Right kidney (tissue), 1 donor: ENCODE results near the gene DUSP5.

ENCODE experiments used
- DNase-seq: peaks from one replicate; pipeline ENCODE4 v3.0.0-alpha.2; 2016

DUSP5 gene

DNA sequence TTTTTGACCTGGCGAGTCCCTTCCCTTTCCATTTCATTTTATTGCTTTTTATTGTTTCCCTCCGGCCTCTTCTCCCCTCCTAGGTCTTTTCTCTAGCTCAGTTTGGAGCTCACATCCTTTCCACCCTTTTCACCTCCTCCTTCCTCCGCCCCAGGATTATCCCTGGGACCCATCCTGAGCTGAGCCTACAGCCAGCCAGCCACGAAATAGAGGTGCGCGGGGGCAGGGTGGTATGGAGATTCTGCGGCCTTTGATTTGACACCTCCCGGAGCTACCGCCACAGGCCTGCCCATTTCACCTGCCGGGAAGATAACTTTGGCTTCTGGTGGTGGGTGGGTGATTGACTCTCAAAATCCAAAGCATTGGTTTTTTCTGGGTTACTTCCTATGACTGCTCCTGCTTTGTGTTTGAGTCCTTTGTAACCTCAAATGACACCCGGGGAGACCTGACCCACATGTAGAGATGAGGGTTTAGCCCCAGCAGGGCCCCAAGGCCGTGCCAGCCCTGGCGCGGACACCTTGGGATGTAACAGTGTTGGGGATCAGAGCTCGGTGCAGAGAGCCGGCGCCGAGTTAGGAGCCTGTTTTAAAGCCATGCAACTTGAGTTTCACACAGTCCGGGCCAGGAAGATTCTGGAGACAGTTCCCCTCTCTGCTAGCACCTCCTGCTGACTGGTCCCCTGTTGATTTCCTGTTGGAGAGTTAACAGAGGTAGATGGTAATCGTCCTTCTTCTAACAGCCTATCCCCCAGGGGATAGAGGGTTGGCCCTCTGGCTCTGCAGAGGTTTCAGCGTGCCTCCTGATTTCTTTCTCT is 1.5 kb downstream of the DUSP5 start:
- no peak for DNase-seq

DNA sequence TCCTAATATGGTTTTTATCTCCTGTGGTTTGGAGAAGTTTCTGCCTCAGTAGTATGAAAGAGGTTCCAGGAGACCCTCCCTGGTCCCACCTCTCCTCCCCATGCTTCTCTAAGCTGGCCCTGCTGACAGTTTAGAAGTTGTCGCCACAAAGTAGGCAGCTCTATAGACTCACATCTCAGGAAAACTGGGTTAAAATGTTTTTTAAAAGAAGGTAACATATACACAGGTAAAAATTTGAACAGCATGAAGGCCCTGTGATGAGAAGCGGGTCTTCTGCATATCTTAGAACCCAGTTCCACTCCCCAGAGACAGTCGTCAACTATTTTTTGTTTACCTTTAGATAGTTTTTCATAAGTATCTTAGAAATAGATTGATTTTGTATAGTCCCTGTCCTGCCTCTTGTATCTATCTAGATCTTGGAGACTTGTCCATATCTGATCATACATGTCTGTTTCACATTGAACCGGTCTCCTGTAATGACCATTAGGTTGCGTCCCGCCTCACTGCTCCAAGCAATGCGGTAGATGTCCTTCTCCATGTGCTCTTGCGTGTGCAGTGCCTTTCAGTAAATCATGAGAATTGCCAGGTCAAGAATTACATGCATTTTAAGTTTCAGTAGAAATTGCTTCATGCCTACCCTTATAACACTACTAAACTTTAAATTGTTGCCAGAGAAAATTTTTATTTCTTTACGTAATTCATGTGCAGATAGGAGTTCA is 2.2 kb downstream of the DUSP5 start:
- no peak for DNase-seq

DNA sequence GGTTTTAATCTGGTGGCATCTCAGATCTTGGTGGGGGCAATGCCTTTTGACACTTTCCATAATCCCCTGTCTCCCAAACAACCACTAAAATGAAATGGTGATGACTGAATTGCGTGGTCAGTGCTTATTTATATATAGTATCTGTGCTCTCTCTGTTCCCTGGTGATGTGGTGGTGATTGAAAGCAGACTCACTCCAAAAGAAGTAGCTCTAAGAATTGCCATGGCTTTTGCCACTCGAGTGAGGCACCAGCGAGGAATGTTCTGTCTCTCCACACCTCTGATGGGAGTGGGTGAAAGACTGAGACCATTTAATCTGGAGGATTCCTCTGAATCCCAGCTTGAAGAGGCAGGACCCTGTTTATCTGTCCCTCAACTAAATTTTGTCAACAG is 2.8 kb downstream of the DUSP5 start:
- no peak for DNase-seq

DNA sequence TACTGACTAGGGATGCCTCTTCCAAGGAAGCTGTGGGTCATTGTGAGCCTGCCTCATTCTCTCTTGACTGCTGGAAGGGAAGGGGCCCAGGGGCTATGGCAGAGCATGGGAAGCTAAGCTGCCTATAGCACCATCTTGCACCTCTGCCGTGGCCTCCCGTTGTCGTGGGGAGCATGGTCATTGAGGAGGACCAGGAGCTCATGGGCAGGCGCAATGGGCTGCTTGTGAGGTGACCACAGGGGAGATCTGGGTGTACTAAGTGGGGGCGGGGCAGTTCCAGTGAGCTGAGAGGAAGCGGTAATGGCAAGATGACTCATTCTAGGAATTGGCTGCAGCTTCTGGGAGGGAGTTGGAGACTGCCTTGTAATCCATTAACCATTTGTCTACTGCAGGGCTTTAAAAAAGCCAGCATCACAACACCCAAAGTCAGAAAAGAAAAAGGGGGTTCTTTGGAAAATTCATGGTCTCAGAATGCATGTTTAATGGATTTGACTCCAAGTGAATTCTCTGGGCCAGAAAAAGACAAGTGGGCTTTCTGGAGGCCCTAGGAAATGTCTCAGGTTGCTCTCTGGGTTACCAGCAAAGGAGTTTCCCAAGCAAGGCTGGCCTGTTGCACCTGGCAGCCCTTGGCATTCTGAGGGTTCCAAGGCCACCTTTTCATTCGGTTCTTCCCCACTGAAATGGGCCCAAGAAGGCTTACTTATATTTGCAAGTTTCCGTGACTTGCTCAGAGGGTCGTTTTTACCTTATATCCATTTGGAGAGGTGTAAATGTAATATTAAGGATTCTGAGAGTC is 3.6 kb downstream of the DUSP5 start:
- no peak for DNase-seq

DNA sequence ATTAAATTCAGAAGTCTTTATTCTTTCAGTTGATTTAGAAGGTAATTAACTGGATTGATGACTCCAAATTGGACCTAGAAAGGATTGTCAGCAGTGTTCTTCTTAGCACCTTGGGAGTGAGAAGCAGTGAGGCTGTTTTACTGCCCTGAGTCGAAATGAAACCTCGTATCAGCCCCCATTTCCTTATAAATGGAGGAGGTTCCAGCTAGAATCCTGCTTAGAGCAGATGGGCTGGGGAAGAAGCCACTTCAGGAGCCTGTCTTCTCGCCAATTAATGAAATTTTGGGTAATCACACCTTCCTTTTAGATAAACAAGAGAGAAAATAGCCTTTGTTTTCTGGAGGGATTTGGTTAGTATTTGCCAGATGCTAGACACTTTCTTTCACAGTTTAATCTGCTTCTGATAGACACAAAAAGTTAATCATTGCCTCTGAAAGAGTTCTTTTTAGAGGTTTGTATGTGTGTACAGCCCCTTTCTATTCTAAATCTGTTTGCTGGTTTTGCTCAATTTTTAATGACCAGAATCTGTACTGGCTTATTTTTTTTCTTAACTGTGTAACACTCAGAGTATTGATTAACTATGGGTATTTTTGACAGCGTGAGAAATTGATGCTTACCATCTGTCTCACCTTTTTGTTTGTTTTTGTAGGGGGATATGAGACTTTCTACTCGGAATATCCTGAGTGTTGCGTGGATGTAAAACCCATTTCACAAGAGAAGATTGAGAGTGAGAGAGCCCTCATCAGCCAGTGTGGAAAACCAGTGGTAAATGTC is 4.6 kb downstream of the DUSP5 start:
- DNase-seq = no peak

DNA sequence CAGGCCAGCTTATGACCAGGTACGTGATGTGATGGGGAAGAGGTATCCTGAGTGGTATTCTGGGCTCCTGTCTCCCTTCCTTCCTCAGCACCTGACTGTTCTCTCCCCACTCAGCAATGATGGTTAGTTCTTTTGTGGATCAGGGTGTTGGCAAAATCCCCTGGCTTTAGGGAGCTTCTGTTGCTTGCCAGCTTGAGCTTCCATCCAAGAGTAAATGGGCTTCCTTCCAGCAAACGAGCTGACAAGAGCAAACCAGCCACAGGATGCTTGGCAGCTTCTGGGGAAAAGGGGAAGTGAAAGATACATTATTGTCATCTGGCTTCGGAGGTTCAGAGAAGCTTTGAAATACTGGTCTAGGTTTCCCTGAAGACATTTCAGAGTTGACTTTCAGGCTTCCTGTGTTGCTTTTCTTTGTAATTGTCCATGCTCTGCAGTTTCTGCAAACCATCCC is 5.2 kb downstream of the DUSP5 start:
- no peak for DNase-seq

DNA sequence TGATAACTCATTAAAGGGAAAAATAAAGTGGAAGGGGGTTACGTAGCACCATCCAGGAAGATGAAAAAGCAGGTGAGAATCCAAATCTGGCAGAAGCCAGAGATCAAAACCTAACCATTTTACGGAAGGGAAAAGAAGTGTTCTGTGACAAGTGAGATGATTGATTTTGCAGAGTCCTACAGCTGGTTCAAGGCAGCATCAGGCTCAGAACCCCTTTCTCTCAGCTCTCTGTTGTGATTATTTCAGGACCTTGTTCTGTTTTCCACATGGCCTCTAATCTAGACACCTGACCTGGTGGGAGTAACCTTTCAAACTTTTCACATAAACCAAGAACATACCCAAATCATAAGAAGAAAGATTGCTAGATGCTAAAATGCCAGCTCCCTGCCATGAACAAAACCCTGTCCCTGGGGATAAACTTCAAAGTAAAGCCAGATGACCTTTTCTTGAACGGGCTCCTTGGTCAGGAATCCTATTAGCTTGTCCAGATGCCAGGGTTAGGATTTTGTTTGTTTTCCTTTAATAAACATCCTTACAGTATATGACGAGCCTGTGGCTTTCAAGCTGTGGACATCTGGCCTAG is 5.9 kb downstream of the DUSP5 start:
- no peak for DNase-seq

DNA sequence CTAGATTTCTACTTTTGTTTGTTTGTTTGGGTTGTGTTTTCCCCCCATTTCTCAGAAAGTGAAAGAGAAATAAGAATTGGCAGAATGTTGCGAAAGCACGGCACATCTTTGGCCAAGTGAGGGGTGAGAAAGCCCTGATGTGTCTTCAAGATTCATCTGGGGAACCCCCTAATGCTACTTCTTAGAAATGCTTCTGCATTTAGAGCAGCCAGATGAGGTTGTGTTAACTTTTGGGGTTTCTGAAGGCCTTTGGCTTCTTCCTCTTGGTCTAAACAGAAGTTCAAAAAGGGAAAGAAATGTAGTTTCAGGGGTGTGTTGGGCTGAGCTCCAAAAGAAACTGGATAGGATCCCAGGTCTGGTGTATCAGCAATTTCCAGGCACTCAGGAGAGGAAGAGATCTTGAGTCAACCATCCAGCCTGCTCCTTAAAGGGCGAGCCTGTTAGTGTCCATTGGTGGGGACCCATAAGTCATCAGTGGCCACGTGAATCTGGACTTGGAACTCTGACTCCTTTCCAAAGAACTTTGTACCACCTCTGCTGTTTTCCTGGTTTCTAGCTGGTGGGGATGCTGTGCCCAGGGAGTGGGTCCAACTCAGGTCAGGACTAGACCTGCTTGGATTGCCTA is 6.5 kb downstream of the DUSP5 start:
- no peak for DNase-seq

DNA sequence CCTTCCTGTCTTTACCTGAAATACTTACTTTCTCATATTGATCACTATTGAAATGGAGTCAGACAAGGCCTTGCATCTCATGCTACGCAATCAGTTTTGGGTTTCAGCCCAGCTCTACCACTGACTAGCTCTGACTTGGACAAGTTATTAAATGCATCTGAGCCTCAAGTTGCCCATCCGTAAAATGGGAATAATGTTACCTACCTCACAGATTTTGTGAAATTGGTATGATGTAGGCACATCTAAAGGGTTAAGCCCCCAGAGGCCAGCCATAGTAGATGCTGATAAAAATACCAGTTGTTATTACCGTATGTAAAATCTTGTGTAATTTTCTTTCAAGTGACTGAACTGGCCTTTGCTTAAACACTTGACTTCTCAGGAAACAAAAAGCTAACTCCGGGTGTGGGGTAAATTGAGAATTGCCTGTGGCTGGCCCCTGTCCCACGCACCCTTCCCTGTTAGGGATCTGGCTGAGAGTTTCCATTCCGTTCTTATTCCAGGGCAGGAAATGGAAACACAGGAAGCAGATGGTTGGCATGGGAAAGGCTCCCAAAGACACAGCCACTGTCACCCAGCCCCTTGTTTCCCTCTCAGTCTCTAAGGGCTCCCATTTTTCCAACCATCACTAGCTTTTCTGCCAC is 7.5 kb downstream of the DUSP5 start:
- no peak for DNase-seq

DNA sequence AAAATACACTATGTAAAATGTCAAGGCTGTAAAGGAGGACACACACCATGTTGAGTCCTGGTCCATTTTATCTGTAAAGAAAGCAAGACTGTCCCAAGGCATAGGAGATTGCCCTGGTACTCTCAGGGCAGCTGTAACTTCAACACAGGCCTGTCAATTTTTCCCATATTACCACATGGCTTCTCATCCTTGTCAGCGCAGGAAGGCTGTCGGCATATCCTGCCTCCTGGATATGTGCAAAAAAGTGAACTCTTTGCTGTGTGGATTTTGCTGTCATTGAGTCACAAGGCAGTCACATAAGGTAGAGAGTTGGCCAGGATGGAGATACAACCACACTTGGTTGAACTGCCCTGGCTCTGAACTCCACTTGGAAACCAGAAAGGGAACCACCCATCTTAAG is 8.7 kb downstream of the DUSP5 start:
- no peak for DNase-seq

DNA sequence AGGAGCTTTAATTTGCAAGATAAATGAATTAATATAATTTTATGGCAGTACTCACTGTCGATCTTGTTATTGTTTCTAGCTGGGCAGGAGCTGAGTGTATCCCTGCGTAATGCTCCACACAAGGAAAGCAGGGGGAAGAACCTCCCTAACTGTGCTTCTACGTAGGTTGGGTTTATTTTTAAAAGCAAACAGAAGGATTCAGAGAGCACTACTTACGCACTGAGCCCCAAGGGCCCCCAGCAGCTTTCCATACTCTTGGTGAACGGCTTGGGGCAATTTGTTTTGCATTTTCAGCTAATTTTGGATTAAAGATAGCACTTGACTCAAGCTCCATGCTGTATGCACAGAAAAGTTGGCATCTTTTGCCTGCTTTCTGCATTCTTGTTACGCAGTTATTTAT is 9.6 kb downstream of the DUSP5 start:
- no peak for DNase-seq

DNA sequence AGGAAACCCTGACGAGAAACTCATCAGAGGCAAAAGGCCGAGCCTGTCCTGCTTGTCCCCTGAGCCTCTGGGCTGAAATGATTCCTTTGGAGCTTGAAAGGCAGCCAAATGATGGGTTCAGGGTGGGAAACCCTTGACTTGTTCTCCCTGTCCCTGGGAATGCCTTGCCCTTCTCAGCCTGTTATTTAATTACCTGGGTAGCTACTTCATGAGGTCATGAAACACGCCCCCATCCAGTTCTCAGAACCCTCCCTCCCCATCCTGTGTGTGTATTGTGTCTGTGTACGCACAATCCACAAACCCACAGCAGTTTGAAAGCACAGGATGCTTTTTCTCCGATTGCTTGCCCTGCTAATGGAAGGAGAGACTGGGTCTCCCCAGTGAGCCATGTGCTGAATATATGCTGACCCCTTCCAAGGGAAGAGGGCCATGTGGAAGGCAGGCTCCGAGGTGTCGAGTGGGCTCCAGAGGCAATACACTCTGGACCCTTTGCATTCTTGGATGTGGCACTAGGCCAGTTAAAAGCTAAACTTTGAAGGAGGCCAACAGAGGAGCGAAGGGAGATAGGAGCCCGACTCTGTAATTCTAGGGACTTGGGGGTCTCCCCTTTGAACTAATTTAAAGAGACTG is 10.6 kb downstream of the DUSP5 start:
- DNase-seq = no peak

DNA sequence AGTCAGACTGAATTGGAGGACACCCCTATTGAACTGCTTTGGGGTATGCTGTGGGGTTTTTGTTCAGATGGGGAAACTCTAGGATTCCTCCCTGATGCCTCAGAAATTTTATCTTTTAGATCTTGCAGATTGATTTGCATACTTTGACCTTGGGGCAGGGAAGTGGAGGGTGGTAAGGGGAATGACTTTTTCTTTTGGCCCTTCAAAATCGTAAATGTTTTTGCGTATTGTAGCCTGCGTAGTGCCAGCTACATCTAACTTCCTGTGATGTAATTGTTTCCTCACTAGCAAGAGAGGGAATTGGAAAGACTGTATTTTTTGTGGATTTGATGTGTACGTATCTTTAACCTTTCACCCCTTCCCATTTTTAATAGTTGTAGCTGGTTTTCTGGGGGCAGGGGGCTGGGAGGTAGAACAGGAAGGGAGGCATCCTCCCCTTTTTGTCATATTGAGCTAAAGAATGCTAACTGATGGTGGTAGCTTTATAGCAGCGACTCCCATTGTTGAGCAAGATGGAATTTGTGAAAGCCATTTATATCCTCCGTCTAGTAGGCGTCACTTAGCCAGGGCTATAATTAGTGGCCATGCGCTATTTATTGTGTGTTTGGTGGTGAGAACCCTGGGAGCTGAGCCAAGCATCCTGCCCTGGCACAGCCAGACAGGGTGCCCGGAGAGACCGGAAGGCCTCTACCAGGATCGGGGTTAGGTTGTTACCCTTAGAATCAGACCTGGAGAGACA is 11.3 kb downstream of the DUSP5 start:
- no peak for DNase-seq

DNA sequence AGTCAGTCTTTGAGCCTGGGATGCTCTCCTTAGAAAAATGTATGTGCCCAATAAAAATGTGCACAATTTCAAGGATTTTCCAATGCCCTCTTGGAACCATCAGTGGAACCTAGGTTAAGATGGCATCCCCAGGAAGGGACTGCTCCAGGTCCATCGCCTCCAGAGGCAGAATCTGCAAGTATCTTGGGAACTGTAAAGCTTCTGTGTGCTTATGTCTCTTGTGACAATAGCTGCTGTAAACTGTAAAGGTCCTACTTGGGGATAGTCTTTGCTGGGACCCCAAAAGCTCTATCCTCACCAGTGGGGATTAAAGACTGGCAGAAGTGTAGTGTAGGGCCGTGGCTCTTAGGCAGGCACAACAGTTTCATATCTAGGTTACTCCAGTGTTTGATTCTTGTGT is 11.9 kb downstream of the DUSP5 start:
- DNase-seq = no peak

DNA sequence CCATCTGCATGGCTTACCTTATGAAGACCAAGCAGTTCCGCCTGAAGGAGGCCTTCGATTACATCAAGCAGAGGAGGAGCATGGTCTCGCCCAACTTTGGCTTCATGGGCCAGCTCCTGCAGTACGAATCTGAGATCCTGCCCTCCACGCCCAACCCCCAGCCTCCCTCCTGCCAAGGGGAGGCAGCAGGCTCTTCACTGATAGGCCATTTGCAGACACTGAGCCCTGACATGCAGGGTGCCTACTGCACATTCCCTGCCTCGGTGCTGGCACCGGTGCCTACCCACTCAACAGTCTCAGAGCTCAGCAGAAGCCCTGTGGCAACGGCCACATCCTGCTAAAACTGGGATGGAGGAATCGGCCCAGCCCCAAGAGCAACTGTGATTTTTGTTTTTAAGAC is 12.4 kb downstream of the DUSP5 start:
- DNase-seq = no peak

DNA sequence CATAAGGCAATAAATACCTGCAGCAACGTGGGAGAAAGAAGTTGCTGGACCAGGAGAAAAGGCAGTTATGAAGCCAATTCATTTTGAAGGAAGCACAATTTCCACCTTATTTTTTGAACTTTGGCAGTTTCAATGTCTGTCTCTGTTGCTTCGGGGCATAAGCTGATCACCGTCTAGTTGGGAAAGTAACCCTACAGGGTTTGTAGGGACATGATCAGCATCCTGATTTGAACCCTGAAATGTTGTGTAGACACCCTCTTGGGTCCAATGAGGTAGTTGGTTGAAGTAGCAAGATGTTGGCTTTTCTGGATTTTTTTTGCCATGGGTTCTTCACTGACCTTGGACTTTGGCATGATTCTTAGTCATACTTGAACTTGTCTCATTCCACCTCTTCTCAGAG is 13.0 kb downstream of the DUSP5 start:
- no peak for DNase-seq

DNA sequence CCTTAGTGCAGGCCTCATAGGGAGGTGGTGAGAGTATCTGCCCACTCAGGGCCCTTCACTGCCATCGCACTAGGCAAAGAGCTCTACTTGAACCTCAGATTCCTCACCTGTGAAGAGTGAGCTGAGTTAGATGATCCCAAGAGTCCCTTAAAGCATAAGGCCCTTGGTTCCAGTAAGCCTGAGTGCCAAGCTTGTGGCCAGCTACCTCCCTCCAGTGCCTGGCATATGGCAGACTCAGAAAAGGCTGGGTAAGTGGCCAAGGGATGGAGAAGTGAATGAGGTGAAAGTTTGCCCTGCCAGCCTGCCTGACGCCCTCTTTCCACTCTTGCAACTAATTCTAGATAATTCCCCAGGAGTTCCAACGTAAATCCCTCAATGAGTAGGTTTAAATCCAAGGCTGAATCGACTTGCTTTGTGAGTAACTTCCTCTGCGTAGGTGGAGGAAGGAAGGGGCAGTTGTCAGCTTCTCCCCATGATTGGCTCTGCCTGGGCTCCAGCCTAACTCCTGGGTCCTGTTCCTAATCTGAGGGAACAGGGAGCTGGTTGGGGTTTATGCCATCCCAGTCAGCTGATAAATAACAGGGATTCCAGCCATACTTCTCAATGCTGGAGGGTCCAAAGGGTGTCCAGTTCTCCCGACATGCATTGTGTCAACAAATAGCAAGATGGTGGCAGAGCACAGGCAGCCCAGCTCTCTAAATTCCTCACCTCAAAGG is 14.2 kb downstream of the DUSP5 start:
- DNase-seq = no peak

DNA sequence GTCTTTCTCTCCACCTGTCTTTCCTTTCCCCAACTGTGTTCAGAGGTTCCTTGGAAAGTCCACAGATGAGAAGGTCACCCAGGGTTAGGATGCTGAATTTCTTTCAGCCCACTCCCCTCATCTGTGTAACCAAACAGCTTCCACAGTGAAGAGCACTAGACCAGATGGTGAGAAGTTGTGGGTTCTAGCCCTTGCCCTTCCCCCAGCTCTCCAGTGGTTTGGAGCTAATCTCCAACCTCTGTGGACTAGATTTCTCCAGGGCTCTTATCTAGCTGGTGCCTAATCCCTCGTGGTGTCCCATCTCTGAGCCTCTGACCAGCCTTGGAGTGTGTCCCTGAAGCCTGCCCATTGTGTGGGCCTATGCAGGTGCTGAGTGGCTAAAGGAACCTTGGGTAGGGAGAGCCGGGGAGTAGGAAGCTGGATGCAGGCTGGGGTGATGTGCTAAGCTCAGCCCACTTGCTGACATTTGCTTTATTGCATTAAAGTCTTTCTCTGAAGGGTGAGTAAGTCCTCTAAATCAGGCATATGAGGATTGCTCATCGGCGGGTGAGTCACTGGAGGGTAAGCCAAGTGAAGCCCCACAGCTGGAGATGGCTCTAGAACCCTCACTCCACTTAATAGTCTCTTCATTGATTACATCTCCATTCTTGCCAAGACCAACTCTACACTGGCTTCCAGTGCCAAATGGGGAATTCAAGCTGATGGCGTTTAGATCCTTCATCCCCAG is 14.9 kb downstream of the DUSP5 start:
- DNase-seq = no peak
